AG09309 (cell line): ENCODE results near the gene MICAL3.
A peak's percentile ranks its signal among the peaks of the same experiment; 100 is the strongest.

Experiments
- DNase-seq: peaks from one replicate; pipeline ENCODE4 v3.0.0-alpha.2; 2010; ENCODE audit warnings: low read depth
- H3K4me3 ChIP-seq: 2 replicates; pipeline ENCODE4 v1.5.1; 2011; ENCODE audit warnings: mild to moderate bottlenecking, low read depth, low read length, moderate library complexity; ENCODE audit not compliant: control insufficient read depth
- TF ChIP-seq, protein P1 (sequence below): IDR thresholded peaks from 2 replicates; pipeline ENCODE4 v1.5.1; 2011; ENCODE audit warnings: mild to moderate bottlenecking, low read depth, low read length, inconsistent platforms; ENCODE audit not compliant: insufficient read depth, control insufficient read depth; ENCODE audit errors: missing control alignments

Gene MICAL3

DNA sequence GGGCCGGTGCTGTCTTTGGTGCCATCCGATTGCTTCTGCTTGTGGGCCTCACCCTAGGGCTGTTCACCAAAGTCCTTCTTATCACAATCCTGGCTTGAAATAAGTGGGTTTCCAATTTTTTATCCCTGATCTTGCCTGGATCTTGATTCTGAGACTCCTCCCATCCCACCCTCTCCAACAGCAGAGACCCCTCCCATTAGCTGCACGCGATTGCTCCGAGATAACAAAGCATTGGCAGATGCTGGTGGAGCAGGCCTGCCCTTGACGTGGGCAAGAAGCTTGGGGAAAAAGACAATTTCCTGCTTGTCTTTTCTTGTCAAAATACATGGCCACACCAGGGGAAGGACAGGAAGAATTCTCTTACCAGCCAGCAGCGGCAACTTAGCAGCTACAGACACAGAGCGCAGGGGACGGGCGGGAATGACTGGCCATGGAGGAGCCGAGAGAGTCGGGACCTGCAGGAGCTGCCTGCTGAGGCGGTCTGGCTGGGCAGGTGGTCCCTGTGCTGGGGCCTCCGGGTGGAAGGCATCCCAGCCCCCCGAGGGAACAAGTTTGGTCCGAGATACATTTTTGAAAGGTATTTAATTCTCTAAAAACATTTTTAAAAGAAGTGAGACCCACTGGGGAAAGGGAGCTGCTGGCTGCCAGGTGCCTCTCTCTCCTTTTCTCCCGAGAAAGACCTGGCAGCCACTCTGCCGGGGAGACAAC is 240.4 kb downstream of the MICAL3 start:
- TF ChIP-seq, protein P1, sequence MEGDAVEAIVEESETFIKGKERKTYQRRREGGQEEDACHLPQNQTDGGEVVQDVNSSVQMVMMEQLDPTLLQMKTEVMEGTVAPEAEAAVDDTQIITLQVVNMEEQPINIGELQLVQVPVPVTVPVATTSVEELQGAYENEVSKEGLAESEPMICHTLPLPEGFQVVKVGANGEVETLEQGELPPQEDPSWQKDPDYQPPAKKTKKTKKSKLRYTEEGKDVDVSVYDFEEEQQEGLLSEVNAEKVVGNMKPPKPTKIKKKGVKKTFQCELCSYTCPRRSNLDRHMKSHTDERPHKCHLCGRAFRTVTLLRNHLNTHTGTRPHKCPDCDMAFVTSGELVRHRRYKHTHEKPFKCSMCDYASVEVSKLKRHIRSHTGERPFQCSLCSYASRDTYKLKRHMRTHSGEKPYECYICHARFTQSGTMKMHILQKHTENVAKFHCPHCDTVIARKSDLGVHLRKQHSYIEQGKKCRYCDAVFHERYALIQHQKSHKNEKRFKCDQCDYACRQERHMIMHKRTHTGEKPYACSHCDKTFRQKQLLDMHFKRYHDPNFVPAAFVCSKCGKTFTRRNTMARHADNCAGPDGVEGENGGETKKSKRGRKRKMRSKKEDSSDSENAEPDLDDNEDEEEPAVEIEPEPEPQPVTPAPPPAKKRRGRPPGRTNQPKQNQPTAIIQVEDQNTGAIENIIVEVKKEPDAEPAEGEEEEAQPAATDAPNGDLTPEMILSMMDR, result no peak
- no peak for DNase-seq
- H3K4me3 ChIP-seq, result no peak overlapping the region

DNA sequence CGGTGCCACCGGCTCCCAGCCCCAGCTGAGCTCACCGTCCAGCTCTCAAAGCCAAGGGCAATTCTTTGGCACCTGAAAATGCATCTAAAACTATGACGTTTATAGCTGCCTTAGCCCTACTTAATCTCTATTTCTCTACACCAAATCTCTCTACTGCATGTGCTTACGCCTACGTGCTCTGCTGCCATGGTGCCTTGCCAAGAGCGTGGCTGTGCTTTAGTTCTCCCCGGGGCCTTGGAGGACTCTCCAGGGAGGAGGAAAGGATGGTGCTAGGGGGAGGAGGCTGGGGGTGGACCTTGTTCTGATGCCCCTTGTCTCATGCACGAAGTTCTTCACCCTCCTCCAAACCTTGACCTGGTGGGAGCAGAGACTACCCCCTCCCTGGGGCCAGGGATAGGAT is 241.0 kb downstream of the MICAL3 start:
- TF ChIP-seq, protein P1, result no peak
- no peak for DNase-seq
- no peak overlapping the region for H3K4me3 ChIP-seq

DNA sequence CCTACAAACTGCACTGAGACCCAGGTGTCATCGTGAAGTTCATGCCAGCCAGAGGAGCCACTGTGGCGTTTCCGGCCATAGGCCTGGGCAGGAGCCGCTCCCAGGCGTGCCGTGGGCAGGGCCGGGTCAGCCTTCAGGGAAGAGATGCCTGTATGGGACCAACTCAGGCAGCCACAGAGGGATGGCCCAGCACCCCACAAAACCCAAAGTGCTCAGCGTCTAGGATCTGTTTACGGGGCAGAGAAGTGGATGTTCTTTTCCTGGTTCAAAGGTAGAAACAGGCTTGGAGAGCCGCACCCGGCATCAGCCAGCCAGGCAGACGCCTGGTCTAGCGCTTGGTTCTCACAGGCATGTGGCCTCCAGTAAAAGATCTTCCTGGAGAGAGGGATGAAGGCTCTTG is 241.7 kb downstream of the MICAL3 start:
- TF ChIP-seq, protein P1, result no peak
- no peak overlapping the region for H3K4me3 ChIP-seq

DNA sequence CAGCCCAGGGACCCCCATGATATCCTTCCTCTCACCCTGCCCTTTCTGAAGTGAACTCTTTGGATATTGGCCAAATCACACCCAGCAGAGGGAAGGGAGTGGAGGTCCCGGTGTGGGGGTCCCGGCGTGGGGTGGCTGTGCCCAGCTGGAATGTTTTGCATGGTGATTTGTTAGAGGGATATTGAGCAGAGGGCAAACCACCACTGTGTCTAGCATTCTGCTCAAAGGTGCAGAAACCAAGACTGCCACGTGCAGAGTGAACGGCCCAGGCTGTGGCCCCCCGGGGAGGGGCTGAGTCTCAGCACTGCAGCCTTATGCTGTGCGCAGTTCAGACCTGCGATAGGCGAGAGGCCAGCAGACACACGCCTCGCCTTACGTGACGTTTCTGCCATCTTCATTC is 242.2 kb downstream of the MICAL3 start:
- TF ChIP-seq, protein P1, result no peak
- no peak for DNase-seq
- H3K4me3 ChIP-seq, result no peak overlapping the region

More for the DNA sequence above, 241.7 kb downstream of the MICAL3 start:
- DNase-seq, result no peak

DNA sequence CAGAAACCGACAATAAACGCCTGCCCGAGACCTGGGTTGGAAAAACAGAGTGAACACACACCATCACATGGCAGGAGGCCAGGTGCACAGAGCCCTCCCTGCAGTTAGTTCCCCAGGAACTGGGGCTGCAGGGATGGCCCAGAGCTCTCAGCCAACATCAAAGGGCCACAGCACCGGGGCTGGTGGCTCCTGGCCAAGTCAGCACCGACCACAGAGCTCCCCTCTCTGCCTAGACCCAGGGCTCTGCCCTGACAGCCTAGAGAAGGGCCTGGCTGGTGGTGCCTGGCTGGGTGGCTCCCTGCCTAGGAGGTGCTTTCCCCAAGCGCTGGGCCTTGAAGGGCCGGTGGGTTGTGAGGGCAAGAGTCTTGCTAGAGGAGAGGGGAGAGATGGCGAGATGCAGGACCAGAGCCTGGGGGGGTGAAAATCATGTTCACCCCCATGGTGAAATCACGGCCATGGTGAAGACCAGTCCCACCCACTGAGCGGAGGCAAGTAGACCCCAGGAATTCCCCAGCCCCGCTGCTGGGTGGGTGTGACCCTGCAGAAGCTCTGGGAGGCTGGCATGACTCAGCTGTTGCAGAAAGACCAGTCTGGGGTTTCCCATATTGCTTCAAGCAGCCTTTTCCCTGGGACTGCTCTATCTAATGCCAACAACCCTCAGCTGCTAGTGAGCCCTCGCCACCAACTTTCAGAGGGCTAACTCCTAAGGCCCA is 242.9 kb downstream of the MICAL3 start:
- no peak overlapping the region for H3K4me3 ChIP-seq
- TF ChIP-seq, protein P1, result no peak
- peak; percentile 66 for DNase-seq

DNA sequence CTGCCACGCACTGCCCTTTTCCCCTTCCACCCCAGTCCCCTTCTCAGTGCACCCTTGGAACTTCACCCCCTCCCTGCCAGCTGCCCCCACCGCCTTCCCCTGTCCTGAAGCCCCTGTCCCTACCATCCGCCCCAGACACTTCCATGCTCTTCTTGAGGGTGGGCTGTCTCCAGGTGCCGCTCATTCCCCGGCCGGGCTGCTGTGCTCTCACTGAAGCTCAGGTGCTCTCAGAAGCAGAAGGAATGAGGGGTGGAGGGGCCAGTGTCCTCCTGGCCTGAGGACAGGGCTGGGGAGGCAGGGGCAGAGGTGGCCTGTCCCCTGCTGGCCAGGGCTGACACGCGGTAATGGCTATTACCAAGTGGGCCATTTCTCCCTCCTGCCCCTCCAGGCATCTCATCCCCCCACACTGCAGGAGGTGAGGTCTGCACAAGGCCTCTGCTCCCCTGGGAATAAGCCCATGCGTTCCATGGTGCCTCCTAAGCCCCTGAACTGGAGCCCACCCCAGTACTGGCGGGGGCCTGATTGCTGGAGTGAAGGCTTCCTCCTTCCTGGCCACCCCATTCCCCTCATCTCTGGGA is 243.5 kb downstream of the MICAL3 start:
- TF ChIP-seq, protein P1, result no peak
- no peak overlapping the region for H3K4me3 ChIP-seq
- DNase-seq, result no peak
